Endodermal cell (in vitro differentiated cells): Measurements from ENCODE around the gene ZMYM3. TPM values are rescaled to one million over a fixed set of nuclear protein-coding genes. Genes with fewer than 3 reads are reported as not detected.

Experiments used
- DNase-seq: peaks from one replicate; pipeline ENCODE4 v3.0.0-alpha.2; 2017
- H3K27ac ChIP-seq: 2 replicates; pipeline ENCODE4 v1.5.1; 2013; ENCODE audit warnings: mild to moderate bottlenecking, low read depth, low read length, moderate library complexity
- H3K27me3 ChIP-seq: 2 replicates; pipeline ENCODE4 v1.6.1; 2013; ENCODE audit warnings: mild to moderate bottlenecking, low read length, moderate library complexity; ENCODE audit not compliant: insufficient read depth, control insufficient read depth, poor library complexity, severe bottlenecking
- H3K36me3 ChIP-seq: 2 replicates; pipeline ENCODE4 v1.7.0; 2013; ENCODE audit warnings: mild to moderate bottlenecking, low read length, moderate library complexity; ENCODE audit not compliant: control insufficient read depth, insufficient read depth
- H3K4me1 ChIP-seq: one replicate; pipeline ENCODE4 v1.7.0; 2013; ENCODE audit warnings: low read length; ENCODE audit not compliant: control insufficient read depth, insufficient read depth
- H3K4me3 ChIP-seq: 2 replicates; pipeline ENCODE4 v1.5.1; 2013; ENCODE audit warnings: mild to moderate bottlenecking, low read length, moderate library complexity
- H3K9ac ChIP-seq: 2 replicates; pipeline ENCODE4 v1.6.1; 2013; ENCODE audit warnings: mild to moderate bottlenecking, low read length, moderate library complexity; ENCODE audit not compliant: poor library complexity, severe bottlenecking; ENCODE audit errors: extremely low read depth
- H3K9me3 ChIP-seq: 2 replicates; pipeline ENCODE4 v1.6.1; 2013; ENCODE audit warnings: mild to moderate bottlenecking, low read length, moderate library complexity; ENCODE audit not compliant: control insufficient read depth
- H3K27ac Mint-ChIP-seq: 2 replicates; pipeline ENCODE4 v1.8.0; 2020; ENCODE audit warnings: mixed read lengths
- H3K27me3 Mint-ChIP-seq: 2 replicates; pipeline ENCODE4 v1.8.0; 2021; ENCODE audit warnings: mild to moderate bottlenecking, mixed read lengths; ENCODE audit not compliant: insufficient read depth
- H3K36me3 Mint-ChIP-seq: 2 replicates; pipeline ENCODE4 v1.8.0; 2020; ENCODE audit warnings: low read depth, mixed read lengths
- H3K4me1 Mint-ChIP-seq: 2 replicates; pipeline ENCODE4 v1.8.0; 2020; ENCODE audit warnings: mixed read lengths
- H3K4me3 Mint-ChIP-seq: 2 replicates; pipeline ENCODE4 v1.8.0; 2020; ENCODE audit warnings: mild to moderate bottlenecking, moderate library complexity, mixed read lengths
- H3K9me3 Mint-ChIP-seq: 2 replicates; pipeline ENCODE4 v1.8.0; 2020; ENCODE audit warnings: mild to moderate bottlenecking, mixed read lengths
- CTCF ChIP-seq: fragments of 200-600 bp; sonication (generic); conservative IDR thresholded peaks from 2 replicates; pipeline ENCODE4 v1.5.0; 2021; ENCODE audit warnings: antibody characterized with exemption, mild to moderate bottlenecking
- WGBS, 2 experiments: methylation state at CpG; one replicate each; pipeline versions ENCODE4 v1.1.5 to v1.1.7; 2013; ENCODE audit warnings: missing lambda C conversion rate in 2 of 2, mixed read lengths in 1 of 2; ENCODE audit not compliant: insufficient coverage in 1 of 2, insufficient read length in 1 of 2; 5-methylcytosine and 5-hydroxymethylcytosine counted together
- total RNA-seq, 2 donors: library from RNA; stranded (reverse); fragmentation: NEBNext Ultra II Directional in 1 of 2; extraction: Animal tissue kit (Norgen Biotek cat#: 25700) in 1 of 2; gene quantifications; 2 replicates in 1 of 2; 3 replicates in 1 of 2; pipeline ENCODE4 v1.2.1, GENCODE V29; 2021

ZMYM3 gene
- total RNA-seq, 2 donors from 2014 or later: 91.0 to 91.8 TPM

- Histone ChIP-seq H3K4me3 (no peak overlapping the region), H3K4me1 (no peaks in the 10 kb centered on the region), H3K9me3 (no peaks in the 10 kb centered on the region), H3K9ac (no peak overlapping the region), H3K27me3 (no peaks in the 10 kb centered on the region), H3K27ac (no peak overlapping the region), H3K36me3 (no peaks in the 10 kb centered on the region)
- WGBS, 2 experiments: 97 to 100% methylated on average over 1 to 5 of the region's 5 CpGs
- Mint-ChIP-seq H3K4me1 (peaks cover 23% of the 10 kb centered on the region), H3K9me3 (peaks cover 56% of the 10 kb centered on the region), H3K27ac (no peak overlapping the region), H3K4me3 (no peak overlapping the region), H3K36me3 (no peaks in the 10 kb centered on the region), H3K27me3 (no peaks in the 10 kb centered on the region)
- DNase-seq: no peak
- no peak for TF ChIP-seq CTCF
Observed at GRCh38 chrX:71214604-71215337, 39.2 kb downstream of the ZMYM3 start.

DNA sequence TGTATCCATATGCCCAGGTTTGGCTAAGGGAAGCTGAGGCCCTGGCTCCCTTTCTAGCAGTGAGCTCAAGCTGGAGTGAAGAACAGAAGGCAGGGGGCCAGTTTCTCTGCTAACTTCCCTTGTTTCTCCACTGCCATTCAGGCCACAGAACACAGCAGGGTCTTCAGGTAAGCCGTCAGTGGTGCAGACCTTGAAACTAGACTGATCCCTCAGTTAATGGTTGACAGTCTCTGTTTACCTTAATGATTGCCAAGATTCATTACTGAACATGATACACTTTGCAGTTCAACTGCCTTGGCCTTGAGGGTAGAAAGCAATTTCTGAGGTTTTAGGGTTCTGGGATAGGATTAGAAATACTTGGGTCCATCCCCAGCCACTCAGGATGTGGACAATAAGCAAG lies 39.8 kb downstream of the ZMYM3 start:
- peaks cover 61% of the 10 kb centered on the region for H3K9me3 Mint-ChIP-seq
- 75 to 100% methylated on average over 1 of the region's 1 CpG for WGBS, 2 experiments

DNA sequence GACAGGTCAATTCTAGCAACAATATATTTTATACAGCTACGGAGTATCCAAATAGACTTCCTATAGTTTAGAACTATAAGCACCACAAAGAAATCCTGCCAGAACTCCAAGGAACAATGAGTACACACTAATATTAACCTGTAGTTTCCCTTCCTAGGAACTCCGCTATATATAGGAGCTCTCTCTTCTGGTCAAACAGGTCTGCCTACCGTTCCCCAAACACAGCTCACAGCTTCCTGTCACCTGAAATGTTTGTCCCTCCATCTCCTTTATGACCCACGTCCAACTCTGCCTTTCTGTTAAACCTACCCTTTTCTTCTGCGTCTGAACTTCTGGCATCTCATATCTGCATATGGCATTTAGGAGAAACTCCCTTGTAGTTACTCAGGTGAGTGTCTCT lies 41.4 kb downstream of the ZMYM3 start:
- Histone ChIP-seq H3K9ac (no peak overlapping the region), H3K27me3 (no peaks in the 10 kb centered on the region), H3K4me3 (no peak overlapping the region), H3K27ac (no peak overlapping the region), H3K4me1 (no peaks in the 10 kb centered on the region), H3K9me3 (no peaks in the 10 kb centered on the region), H3K36me3 (no peaks in the 10 kb centered on the region)
- H3K9me3 Mint-ChIP-seq: peaks cover 65% of the 10 kb centered on the region
- WGBS, 2 experiments: 71 to 85% methylated on average over 2 to 5 of the region's 5 CpGs
- H3K36me3 Mint-ChIP-seq: no peaks in the 10 kb centered on the region
- H3K4me1 Mint-ChIP-seq: peaks cover 23% of the 10 kb centered on the region
- no peak overlapping the region for H3K4me3 Mint-ChIP-seq
- TF ChIP-seq CTCF: no peak
- DNase-seq: no peak
- H3K27me3 Mint-ChIP-seq: no peaks in the 10 kb centered on the region
- no peak overlapping the region for H3K27ac Mint-ChIP-seq

More for the DNA sequence above, 39.8 kb downstream of the ZMYM3 start:
- Histone ChIP-seq H3K9me3 (no peaks in the 10 kb centered on the region), H3K36me3 (no peaks in the 10 kb centered on the region), H3K9ac (no peak overlapping the region), H3K27ac (no peak overlapping the region), H3K4me3 (no peak overlapping the region), H3K4me1 (no peaks in the 10 kb centered on the region), H3K27me3 (no peaks in the 10 kb centered on the region)
- Mint-ChIP-seq H3K27me3 (no peaks in the 10 kb centered on the region), H3K4me1 (peaks cover 23% of the 10 kb centered on the region), H3K4me3 (no peak overlapping the region), H3K27ac (no peak overlapping the region), H3K36me3 (no peaks in the 10 kb centered on the region)
- DNase-seq: no peak
- TF ChIP-seq CTCF: no peak
